ENCODE data around the gene GFPT1. TPM values are rescaled to one million over a fixed set of nuclear protein-coding genes. Genes with fewer than 3 reads are reported as not detected.

Gene GFPT1
- total and polyA plus RNA-seq, 9 donors, result 6.9 to 39.5 (median 28.7) TPM

DNA sequence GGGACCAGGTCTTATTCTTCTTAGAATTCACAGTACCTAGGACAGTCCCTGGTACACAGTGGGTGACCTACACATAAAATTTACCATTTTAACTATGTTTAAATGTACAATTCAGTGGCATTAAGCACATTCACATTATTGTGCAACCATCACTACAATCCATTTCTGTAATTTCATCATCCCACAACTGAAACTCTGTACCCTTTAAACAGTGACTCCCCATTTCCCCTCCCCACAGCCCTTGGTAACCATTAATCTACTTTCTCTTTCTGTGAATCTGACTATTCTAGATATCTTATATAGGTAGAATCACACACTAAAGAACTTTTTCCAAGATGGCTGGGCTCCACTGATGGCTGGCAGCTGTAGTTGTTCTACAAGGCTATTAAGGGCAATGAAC, 41.6 kb downstream of the GFPT1 start:
- no peak overlapping the region for H3K27ac ChIP-seq
- peaks cover 1% of the 10 kb centered on the region for H3K4me1 ChIP-seq (ENCODE audit: insufficient read depth)
- H3K27me3 ChIP-seq, result no peaks in the 10 kb centered on the region
- H3K4me3 ChIP-seq, result no peak overlapping the region
- intact Hi-C loops (cut with DNase I), result no loop called here
- no peak for DNase-seq
- no peak for TF ChIP-seq POLR2A (IDR thresholded peaks at IDR 0.05)
- no peak for TF ChIP-seq EP300 (IDR thresholded peaks at IDR 0.05)
- TF ChIP-seq, protein P1, sequence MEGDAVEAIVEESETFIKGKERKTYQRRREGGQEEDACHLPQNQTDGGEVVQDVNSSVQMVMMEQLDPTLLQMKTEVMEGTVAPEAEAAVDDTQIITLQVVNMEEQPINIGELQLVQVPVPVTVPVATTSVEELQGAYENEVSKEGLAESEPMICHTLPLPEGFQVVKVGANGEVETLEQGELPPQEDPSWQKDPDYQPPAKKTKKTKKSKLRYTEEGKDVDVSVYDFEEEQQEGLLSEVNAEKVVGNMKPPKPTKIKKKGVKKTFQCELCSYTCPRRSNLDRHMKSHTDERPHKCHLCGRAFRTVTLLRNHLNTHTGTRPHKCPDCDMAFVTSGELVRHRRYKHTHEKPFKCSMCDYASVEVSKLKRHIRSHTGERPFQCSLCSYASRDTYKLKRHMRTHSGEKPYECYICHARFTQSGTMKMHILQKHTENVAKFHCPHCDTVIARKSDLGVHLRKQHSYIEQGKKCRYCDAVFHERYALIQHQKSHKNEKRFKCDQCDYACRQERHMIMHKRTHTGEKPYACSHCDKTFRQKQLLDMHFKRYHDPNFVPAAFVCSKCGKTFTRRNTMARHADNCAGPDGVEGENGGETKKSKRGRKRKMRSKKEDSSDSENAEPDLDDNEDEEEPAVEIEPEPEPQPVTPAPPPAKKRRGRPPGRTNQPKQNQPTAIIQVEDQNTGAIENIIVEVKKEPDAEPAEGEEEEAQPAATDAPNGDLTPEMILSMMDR (IDR thresholded peaks at IDR 0.05), result no peak
- H3K36me3 ChIP-seq, result no peaks in the 10 kb centered on the region
- H3K9me3 ChIP-seq, result no peaks in the 10 kb centered on the region

DNA sequence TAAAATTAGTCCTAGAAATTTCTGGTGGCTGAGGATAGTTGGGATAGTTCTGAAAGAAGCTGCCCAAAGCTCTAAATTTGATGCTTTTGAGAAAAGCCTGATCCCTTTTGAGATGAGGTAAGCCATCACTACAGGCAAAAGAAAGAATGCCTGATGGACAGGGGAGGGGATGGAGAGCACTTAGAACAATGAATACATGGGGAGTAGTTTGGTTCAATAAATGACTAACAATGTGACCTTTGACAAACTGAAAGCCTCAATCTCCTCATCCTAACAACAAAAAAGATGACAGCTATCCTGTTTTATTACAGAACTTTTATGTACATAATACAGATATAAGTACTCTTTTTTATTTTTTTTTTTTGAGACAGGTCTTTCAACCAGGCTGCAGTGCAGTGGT, 42.7 kb downstream of the GFPT1 start:
- H3K4me1 ChIP-seq (ENCODE audit: insufficient read depth), result peaks cover 3% of the 10 kb centered on the region
- no peaks in the 10 kb centered on the region for H3K27me3 ChIP-seq
- H3K36me3 ChIP-seq, result no peaks in the 10 kb centered on the region
- H3K9me3 ChIP-seq, result no peaks in the 10 kb centered on the region
- H3K27ac ChIP-seq, result no peak overlapping the region
- TF ChIP-seq POLR2A (IDR thresholded peaks at IDR 0.05), result no peak
- TF ChIP-seq EP300 (IDR thresholded peaks at IDR 0.05), result no peak
- TF ChIP-seq, protein P1 (IDR thresholded peaks at IDR 0.05), result no peak
- H3K4me3 ChIP-seq, result no peak overlapping the region
- intact Hi-C loops (cut with DNase I), result no loop called here
- no peak for DNase-seq

DNA sequence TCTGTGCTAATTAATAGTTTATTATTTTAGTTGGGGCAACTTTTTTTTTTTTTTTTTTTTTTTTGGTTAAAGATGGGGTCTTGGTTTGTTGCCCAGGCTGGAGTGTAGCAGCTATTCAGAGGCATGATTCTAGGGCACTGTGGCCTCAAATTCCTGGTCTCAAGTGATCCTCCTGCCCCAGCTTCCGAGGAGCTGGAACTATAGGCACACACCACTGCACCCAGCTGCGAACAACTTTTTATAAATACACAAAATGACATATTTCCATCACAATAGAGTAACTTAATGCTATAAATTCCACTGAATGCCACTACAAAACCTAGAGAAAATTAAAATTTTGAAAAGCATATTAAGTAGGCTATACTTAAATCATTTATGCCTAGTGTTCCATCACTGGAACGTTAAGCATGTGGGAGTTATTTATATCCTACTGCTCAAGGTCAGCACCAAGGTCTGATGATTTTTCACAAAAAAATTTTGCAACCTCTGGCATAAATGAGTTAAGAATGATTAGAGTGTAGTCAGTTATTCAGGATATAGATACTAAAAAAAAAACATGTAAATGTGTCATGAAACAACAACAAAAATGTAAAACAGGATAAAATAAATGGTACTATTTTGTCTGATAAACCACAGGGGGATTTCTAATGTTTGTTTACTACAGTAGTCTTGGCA, 46.8 kb downstream of the GFPT1 start:
- no peak for TF ChIP-seq EP300 (IDR thresholded peaks at IDR 0.05)
- TF ChIP-seq, protein P1 (IDR thresholded peaks at IDR 0.05), result no peak
- TF ChIP-seq POLR2A (IDR thresholded peaks at IDR 0.05), result no peak
- no peaks in the 10 kb centered on the region for H3K36me3 ChIP-seq
- 8 to 13% (median 10%) methylated on average over 3 of the region's 3 CpGs for WGBS, 3 donors
- H3K4me3 ChIP-seq, result no peak overlapping the region
- no peak for DNase-seq
- intact Hi-C loops (cut with DNase I), result no loop called here
- no peak overlapping the region for H3K27ac ChIP-seq
- no peaks in the 10 kb centered on the region for H3K9me3 ChIP-seq
- no peaks in the 10 kb centered on the region for H3K27me3 ChIP-seq
- H3K4me1 ChIP-seq (ENCODE audit: insufficient read depth), result peaks cover 3% of the 10 kb centered on the region

DNA sequence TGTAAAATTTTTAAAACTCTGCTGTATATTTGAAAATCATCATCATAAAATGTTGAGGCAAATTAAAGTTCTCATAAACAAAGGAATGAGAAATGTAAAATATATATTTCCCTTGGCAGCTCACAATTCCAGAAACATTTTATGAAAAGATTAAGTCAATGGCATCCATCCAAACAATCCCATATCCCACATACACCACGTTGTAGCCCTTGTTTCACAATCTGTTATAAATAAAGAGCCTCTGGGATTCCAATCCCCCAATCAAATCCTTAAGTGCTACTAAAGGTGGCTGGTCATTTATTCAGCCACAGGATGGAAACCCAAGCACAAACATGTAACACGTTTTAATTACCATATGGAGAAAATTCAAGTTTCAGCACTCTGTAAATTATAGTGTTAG, 51.7 kb downstream of the GFPT1 start:
- Histone ChIP-seq H3K27me3 (no peaks in the 10 kb centered on the region), H3K4me1 (ENCODE audit: insufficient read depth) (peaks cover 2% of the 10 kb centered on the region), H3K4me3 (no peak overlapping the region), H3K27ac (no peak overlapping the region), H3K9me3 (no peaks in the 10 kb centered on the region), H3K36me3 (no peaks in the 10 kb centered on the region)
- TF ChIP-seq POLR2A (IDR thresholded peaks at IDR 0.05), result no peak
- TF ChIP-seq, protein P1 (IDR thresholded peaks at IDR 0.05), result no peak
- TF ChIP-seq EP300 (IDR thresholded peaks at IDR 0.05), result no peak
- intact Hi-C loops (cut with DNase I), result no loop called here
- DNase-seq, result no peak
- 30 to 40% (median 37%) methylated on average over 2 of the region's 2 CpGs for WGBS, 3 donors

Measured in ovary (tissue), 9 donors.